ENCODE measurements around the gene ATG7.

Gene ATG7

GRCh38 chr3:11558002-11558401 lies 285.8 kb downstream of the ATG7 start:
- peaks cover 56% of the 10 kb centered on the region for H3K4me1 Mint-ChIP-seq
- TF ChIP-seq CTCF (IDR thresholded peaks at IDR 0.05; ENCODE audit: unreplicated experiment in 3 of 3), result no peak
- H3K36me3 Mint-ChIP-seq (ENCODE audit: low read depth), result peaks cover 55% of the 10 kb centered on the region
- peak overlapping the region; percentile 87 to 98 (median 96) for H3K27ac Mint-ChIP-seq
- no peaks in the 10 kb centered on the region for H3K27me3 Mint-ChIP-seq (ENCODE audit: low read depth)
- peak overlapping the region in 1 of 3 experiments; percentile 22 for H3K4me3 Mint-ChIP-seq
- H3K9me3 Mint-ChIP-seq, result no peaks in the 10 kb centered on the region

- peak overlapping the region in 1 of 3 experiments; percentile 22 for H3K4me3 Mint-ChIP-seq
- H3K9me3 Mint-ChIP-seq, result no peaks in the 10 kb centered on the region
- H3K36me3 Mint-ChIP-seq (ENCODE audit: low read depth), result peaks cover 55% of the 10 kb centered on the region
- no peaks in the 10 kb centered on the region for H3K27me3 Mint-ChIP-seq (ENCODE audit: low read depth)
- H3K27ac Mint-ChIP-seq, result peak overlapping the region; percentile 87 to 98 (median 96)
- H3K4me1 Mint-ChIP-seq, result peaks cover 60% of the 10 kb centered on the region
- TF ChIP-seq CTCF (IDR thresholded peaks at IDR 0.05; ENCODE audit: unreplicated experiment in 3 of 3), result no peak
Measured at GRCh38 chr3:11558411-11558903, 286.3 kb downstream of the ATG7 start.

- Mint-ChIP-seq H3K27me3 (ENCODE audit: low read depth) (no peaks in the 10 kb centered on the region), H3K4me1 (peaks cover 67% of the 10 kb centered on the region), H3K9me3 (no peaks in the 10 kb centered on the region), H3K4me3 (no peak overlapping the region), H3K36me3 (ENCODE audit: low read depth) (peaks cover 56% of the 10 kb centered on the region), H3K27ac (peak overlapping the region; percentile 86 to 96 (median 95))
- no peak for TF ChIP-seq CTCF (IDR thresholded peaks at IDR 0.05; ENCODE audit: unreplicated experiment in 3 of 3)
Measured at GRCh38 chr3:11558918-11559815, 287.0 kb downstream of the ATG7 start.

- no peaks in the 10 kb centered on the region for H3K27me3 Mint-ChIP-seq (ENCODE audit: low read depth)
Measured at GRCh38 chr3:11559816-11560633, 287.8 kb downstream of the ATG7 start.

GRCh38 chr3:11560746-11561145 lies 288.5 kb downstream of the ATG7 start:
- peaks cover 64% of the 10 kb centered on the region for H3K4me1 Mint-ChIP-seq
- peak overlapping the region; percentile 86 to 96 (median 95) for H3K27ac Mint-ChIP-seq
- no peaks in the 10 kb centered on the region for H3K9me3 Mint-ChIP-seq
- TF ChIP-seq CTCF (IDR thresholded peaks at IDR 0.05; ENCODE audit: unreplicated experiment in 3 of 3), result no peak
- peaks cover 55% of the 10 kb centered on the region for H3K36me3 Mint-ChIP-seq (ENCODE audit: low read depth)
- peak overlapping the region in 2 of 3 experiments; percentile 35 to 45 for H3K4me3 Mint-ChIP-seq
- H3K27me3 Mint-ChIP-seq (ENCODE audit: low read depth), result no peaks in the 10 kb centered on the region

More at GRCh38 chr3:11559816-11560633, 287.8 kb downstream of the ATG7 start:
- Mint-ChIP-seq H3K4me3 (peak overlapping the region in 2 of 3 experiments; percentile 35 to 45), H3K36me3 (ENCODE audit: low read depth) (peaks cover 58% of the 10 kb centered on the region), H3K9me3 (no peaks in the 10 kb centered on the region), H3K27ac (peak overlapping the region; percentile 86 to 96 (median 95)), H3K4me1 (peaks cover 68% of the 10 kb centered on the region)
- TF ChIP-seq CTCF (IDR thresholded peaks at IDR 0.05; ENCODE audit: unreplicated experiment in 3 of 3), result no peak

Data from nephron (organoid).